MM.1S (cell line): Measurements from ENCODE around the gene ALDOB.

ENCODE experiments used
- DNase-seq: peaks from one replicate; pipeline ENCODE4 v3.0.0-alpha.2; 2015
- H2AFZ ChIP-seq: fragments of 300-600 bp; sonication (generic); 2 replicates; pipeline ENCODE4 v1.6.0; 2016; ENCODE audit warnings: antibody characterized with exemption, low read length
- H3F3A ChIP-seq: fragments of 300-600 bp; sonication (generic); 2 replicates; pipeline ENCODE4 v1.6.1; 2016; ENCODE audit warnings: mild to moderate bottlenecking, antibody characterized with exemption, low read length, moderate library complexity, mixed read lengths; ENCODE audit not compliant: insufficient read depth
- H3K27ac ChIP-seq: fragments of 300-600 bp; sonication (generic); 2 replicates; pipeline ENCODE4 v1.5.1; 2016; ENCODE audit warnings: mild to moderate bottlenecking, low read length
- H3K27me3 ChIP-seq: fragments of 300-600 bp; sonication (generic); replicated peaks from 2 replicates; pipeline ENCODE4 v1.6.0; 2016; ENCODE audit warnings: low read length; ENCODE audit not compliant: insufficient read depth
- H3K36me3 ChIP-seq: fragments of 300-600 bp; sonication (generic); replicated peaks from 2 replicates; pipeline ENCODE4 v1.6.1; 2016; ENCODE audit warnings: mild to moderate bottlenecking, low read length, mixed read lengths; ENCODE audit not compliant: insufficient read depth
- H3K4me1 ChIP-seq: fragments of 300-600 bp; sonication (generic); 2 replicates; pipeline ENCODE4 v1.6.1; 2016; ENCODE audit warnings: low read length, mixed read lengths
- H3K4me2 ChIP-seq: fragments of 300-600 bp; sonication (generic); 2 replicates; pipeline ENCODE4 v1.6.0; 2016; ENCODE audit warnings: low read depth, low read length
- H3K4me3 ChIP-seq: fragments of 300-600 bp; sonication (generic); 2 replicates; pipeline ENCODE4 v1.5.1; 2016; ENCODE audit warnings: low read length, mixed read lengths
- H3K79me2 ChIP-seq: fragments of 300-600 bp; sonication (generic); 2 replicates; pipeline ENCODE4 v1.6.1; 2016; ENCODE audit warnings: mixed run types, low read length, mixed read lengths
- H3K9ac ChIP-seq: fragments of 300-600 bp; sonication (generic); 2 replicates; pipeline ENCODE4 v1.6.1; 2016; ENCODE audit warnings: low read length, mixed read lengths
- H3K9me2 ChIP-seq: fragments of 300-600 bp; sonication (generic); replicated peaks from 2 replicates; pipeline ENCODE4 v1.6.1; 2016; ENCODE audit warnings: mild to moderate bottlenecking, low read length, mixed read lengths; ENCODE audit not compliant: insufficient read depth
- H3K9me3 ChIP-seq: fragments of 300-600 bp; sonication (generic); replicated peaks from 2 replicates; pipeline ENCODE4 v1.6.1; 2016; ENCODE audit warnings: mild to moderate bottlenecking, low read length, mixed read lengths; ENCODE audit not compliant: insufficient read depth
- H4K20me1 ChIP-seq: fragments of 300-600 bp; sonication (generic); 2 replicates; pipeline ENCODE4 v1.6.1; 2016; ENCODE audit warnings: mild to moderate bottlenecking, low read length, moderate library complexity, mixed read lengths; ENCODE audit not compliant: insufficient read depth
- CTCF ChIP-seq: fragments of 300-600 bp; sonication (generic); IDR thresholded peaks from 2 replicates; pipeline ENCODE4 v1.5.1; 2016; ENCODE audit warnings: antibody characterized with exemption, low read length, mixed read lengths
- EZH2 ChIP-seq: fragments of 300-600 bp; sonication (generic); optimal IDR thresholded peaks from 2 replicates; pipeline ENCODE3; 2017; ENCODE audit warnings: low read depth, mild to moderate bottlenecking, antibody characterized with exemption, low read length, mixed read lengths
- EZH2phosphoT487 ChIP-seq: fragments of 300-600 bp; sonication (generic); IDR thresholded peaks from 2 replicates; pipeline ENCODE4 v1.6.1; 2018; ENCODE audit warnings: antibody characterized with exemption, low read length

ALDOB gene

GRCh38 chr9:101442736-101443135 is 7.2 kb upstream of the ALDOB start:
- H3K27me3 ChIP-seq, result no peaks in the 10 kb centered on the region
- no peaks in the 10 kb centered on the region for H3K36me3 ChIP-seq
- no peak for DNase-seq
- H3K4me2 ChIP-seq, result no peak overlapping the region
- H3K9me3 ChIP-seq, result no peaks in the 10 kb centered on the region
- no peaks in the 10 kb centered on the region for H3K79me2 ChIP-seq
- H3K27ac ChIP-seq, result no peak overlapping the region
- H3K4me1 ChIP-seq, result peaks cover 10% of the 10 kb centered on the region
- no peak overlapping the region for H3K9ac ChIP-seq
- no peaks in the 10 kb centered on the region for H3F3A ChIP-seq
- no peaks in the 10 kb centered on the region for H4K20me1 ChIP-seq
- no peaks in the 10 kb centered on the region for H3K9me2 ChIP-seq
- H2AFZ ChIP-seq, result no peak overlapping the region
- TF ChIP-seq CTCF, result no peak
- no peak for TF ChIP-seq EZH2
- TF ChIP-seq EZH2phosphoT487, result no peak
- H3K4me3 ChIP-seq, result no peak overlapping the region

GRCh38 chr9:101442318-101442717 is 6.7 kb upstream of the ALDOB start:
- no peak overlapping the region for H3K4me3 ChIP-seq
- no peak overlapping the region for H3K4me2 ChIP-seq
- no peaks in the 10 kb centered on the region for H3K36me3 ChIP-seq
- no peak for TF ChIP-seq CTCF
- no peak for TF ChIP-seq EZH2
- TF ChIP-seq EZH2phosphoT487, result no peak
- H3F3A ChIP-seq, result no peaks in the 10 kb centered on the region
- H3K9me2 ChIP-seq, result no peaks in the 10 kb centered on the region
- H3K4me1 ChIP-seq, result peaks cover 15% of the 10 kb centered on the region
- H2AFZ ChIP-seq, result no peak overlapping the region
- no peaks in the 10 kb centered on the region for H4K20me1 ChIP-seq
- H3K27me3 ChIP-seq, result no peaks in the 10 kb centered on the region
- H3K9ac ChIP-seq, result no peak overlapping the region
- no peaks in the 10 kb centered on the region for H3K79me2 ChIP-seq
- H3K9me3 ChIP-seq, result no peaks in the 10 kb centered on the region
- no peak overlapping the region for H3K27ac ChIP-seq
- DNase-seq, result no peak

- H3K79me2 ChIP-seq, result no peaks in the 10 kb centered on the region
- no peaks in the 10 kb centered on the region for H3K36me3 ChIP-seq
- no peak overlapping the region for H2AFZ ChIP-seq
- no peak overlapping the region for H3K4me2 ChIP-seq
- H3K4me3 ChIP-seq, result no peak overlapping the region
- no peaks in the 10 kb centered on the region for H3F3A ChIP-seq
- H3K9ac ChIP-seq, result no peak overlapping the region
- H4K20me1 ChIP-seq, result no peaks in the 10 kb centered on the region
- H3K4me1 ChIP-seq, result peaks cover 22% of the 10 kb centered on the region
- TF ChIP-seq CTCF, result no peak
- no peak for TF ChIP-seq EZH2
- H3K27me3 ChIP-seq, result no peaks in the 10 kb centered on the region
- no peaks in the 10 kb centered on the region for H3K9me3 ChIP-seq
- no peak for DNase-seq
- H3K27ac ChIP-seq, result no peak overlapping the region
- no peaks in the 10 kb centered on the region for H3K9me2 ChIP-seq
These were observed 5.2 kb upstream of the ALDOB start for GRCh38 chr9:101440714-101441230.
